ENCODE results near the gene CCDC187. TPM values are rescaled to one million over a fixed set of nuclear protein-coding genes. Genes with fewer than 3 reads are reported as not detected.

CCDC187 gene
- total and polyA plus RNA-seq, 2 of the 8 experiments (the other 6 are each of a cell fraction or from before 2014, with no cell fraction given): 0.02 TPM; not detected in 1

DNA sequence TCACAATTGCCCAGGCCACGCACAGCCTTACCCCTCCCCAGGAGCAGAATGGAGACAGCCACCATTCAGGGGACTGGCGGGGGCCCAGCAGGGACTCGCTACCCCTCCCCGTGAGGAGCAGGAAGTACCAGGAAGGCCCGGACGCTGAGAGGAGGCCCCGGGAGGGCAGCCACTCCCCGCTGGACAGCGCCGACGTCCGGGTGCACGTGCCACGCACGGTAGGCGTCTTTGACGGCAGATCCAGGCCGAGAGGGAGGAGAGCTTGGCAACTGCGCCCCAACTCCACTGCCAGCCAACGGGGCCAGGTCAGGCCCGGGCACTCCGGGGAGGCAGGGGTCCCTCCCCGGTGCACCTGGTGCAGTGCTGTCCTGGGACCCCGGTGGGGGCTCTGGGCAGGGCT lies 45.7 kb upstream of the CCDC187 start:
- H3K4me2 ChIP-seq (ENCODE audit: insufficient read depth in 1 of 2, low read depth in 2 of 2, low read length in 2 of 2): no peak overlapping the region
- ChIA-PET CTCF (ENCODE audit: partially characterized antibody) (interaction anchor here (1.0 to 7.9 kb wide), 2 partner anchors 14 to 322 kb away, joined by 3 to 80 read pairs; partner anchors contain the start of gene DNLZ), POLR2A (ENCODE audit: partially characterized antibody) (interaction anchor here (0.8 kb wide), 1 partner anchor 22 kb away, joined by 4 read pairs; the partner anchor contains the start of gene GPSM1)
- no peaks in the 10 kb centered on the region for H3K36me3 ChIP-seq (ENCODE audit: control insufficient read depth in 2 of 4, insufficient read depth in 4 of 4, low read length in 3 of 4)
- H3K4ac ChIP-seq (replicated peaks; ENCODE audit: insufficient read length, low read depth, low read length): no peak overlapping the region
- H2AFZ ChIP-seq (ENCODE audit: low read length): no peak overlapping the region
- no peak overlapping the region for H2BK120ac ChIP-seq (replicated peaks; ENCODE audit: low read depth, low read length)
- H3K9me3 ChIP-seq (ENCODE audit: insufficient read depth in 2 of 2, low read depth in 1 of 2, low read length in 1 of 2): no peaks in the 10 kb centered on the region
- H4K20me1 ChIP-seq (replicated peaks in 1 of 2; ENCODE audit: control insufficient read depth in 1 of 2, insufficient read depth in 2 of 2, low read length in 2 of 2): no peaks in the 10 kb centered on the region
- H3K14ac ChIP-seq (ENCODE audit: insufficient read length): no peak overlapping the region
- FAIRE-seq (no peak), DNase-seq (ENCODE audit: low read depth in 1 of 2, low spot score in 2 of 2) (no peak)
- H2BK5ac ChIP-seq (ENCODE audit: low read depth, low read length): no peak overlapping the region
- 95% methylated on average over 24 of the region's 24 CpGs; no CpG with 5 or more reads in 1 of the 2 experiments for WGBS, 2 experiments (ENCODE audit: extremely low coverage in 1 of 2, insufficient coverage in 1 of 2, insufficient read length in 1 of 2, insufficient replicate concordance in 2 of 2, low coverage in 1 of 2, low lambda C conversion rate in 2 of 2, missing lambda C conversion rate in 1 of 2)
- H3K18ac ChIP-seq (ENCODE audit: extremely low read depth, low read length): no peak overlapping the region
- H3K9ac ChIP-seq (replicated peaks in 1 of 4; ENCODE audit: extremely low read depth in 1 of 4, low read depth in 3 of 4, low read length in 3 of 4): no peak overlapping the region
- H3K27me3 ChIP-seq (replicated peaks in 1 of 4; ENCODE audit: control insufficient read depth in 3 of 4, extremely low read depth in 1 of 4, insufficient read depth in 3 of 4, low read length in 3 of 4): no peaks in the 10 kb centered on the region; a peak in 2 of 7 replicates
- no peak overlapping the region for H2BK12ac ChIP-seq (ENCODE audit: low read depth, low read length)
- no peak overlapping the region for H2AK5ac ChIP-seq (ENCODE audit: low read depth, low read length)
- H3K23me2 ChIP-seq (ENCODE audit: low read depth, low read length): no peaks in the 10 kb centered on the region
- no peak overlapping the region for H3K56ac ChIP-seq (replicated peaks; ENCODE audit: insufficient read length, low read depth, low read length)
- no peak overlapping the region for H4K5ac ChIP-seq (ENCODE audit: insufficient read length, low read depth, low read length)
- H4K8ac ChIP-seq (ENCODE audit: extremely low read depth, insufficient read depth, low read length): peak overlapping the region; percentile 68
- H3K79me2 ChIP-seq (ENCODE audit: control insufficient read depth in 1 of 2, insufficient read depth in 2 of 2, low read length in 2 of 2): no peaks in the 10 kb centered on the region
- no peak overlapping the region for H4K91ac ChIP-seq (replicated peaks; ENCODE audit: insufficient read length, low read length)
- no peak overlapping the region for H2BK15ac ChIP-seq (ENCODE audit: low read length)
- no peak overlapping the region for H3K27ac ChIP-seq (ENCODE audit: low read depth, low read length)
- no peak overlapping the region for H2BK20ac ChIP-seq (ENCODE audit: low read length)
- no peaks in the 10 kb centered on the region for H3K79me1 ChIP-seq (ENCODE audit: low read depth, low read length)
- no peak overlapping the region for H3K23ac ChIP-seq (ENCODE audit: insufficient read length)
- H3K4me3 ChIP-seq (ENCODE audit: extremely low read depth in 1 of 4, insufficient read depth in 2 of 4, low read depth in 3 of 4, low read length in 4 of 4): no peak overlapping the region
- H3K4me1 ChIP-seq (replicated peaks in 1 of 4; ENCODE audit: control insufficient read depth in 3 of 4, insufficient read depth in 4 of 4, low read length in 3 of 4): peaks cover 0 to 9% (median 2%) of the 10 kb centered on the region in 4 experiments; a peak in 4 of 7 replicates
- no peak for TF ChIP-seq SP2 (IDR thresholded peaks at IDR 0.05; ENCODE audit: low read length)
- TF ChIP-seq GTF2F1 (IDR thresholded peaks at IDR 0.05; ENCODE audit: borderline replicate concordance, low read depth, low read length): no peak
- TF ChIP-seq CHD2 (IDR thresholded peaks at IDR 0.05; ENCODE audit: low read length): no peak
- no peak for TF ChIP-seq BCL11A (IDR thresholded peaks at IDR 0.05; ENCODE audit: low read depth in 2 of 2, low read length in 2 of 2)
- no peak for TF ChIP-seq TBP (IDR thresholded peaks at IDR 0.05; ENCODE audit: low read depth, low read length)
